NT2/D1 (cell line): ENCODE measurements around the gene SKAP1.

Experiments
- YY1 ChIP-seq: IDR thresholded peaks from 2 replicates; pipeline ENCODE4 v1.6.1; 2011; ENCODE audit not compliant: insufficient read length, insufficient read depth
- ZNF274 ChIP-seq: IDR thresholded peaks from 2 replicates; pipeline ENCODE4 v1.6.1; 2011; ENCODE audit warnings: mild to moderate bottlenecking, low read depth, low read length

DNA sequence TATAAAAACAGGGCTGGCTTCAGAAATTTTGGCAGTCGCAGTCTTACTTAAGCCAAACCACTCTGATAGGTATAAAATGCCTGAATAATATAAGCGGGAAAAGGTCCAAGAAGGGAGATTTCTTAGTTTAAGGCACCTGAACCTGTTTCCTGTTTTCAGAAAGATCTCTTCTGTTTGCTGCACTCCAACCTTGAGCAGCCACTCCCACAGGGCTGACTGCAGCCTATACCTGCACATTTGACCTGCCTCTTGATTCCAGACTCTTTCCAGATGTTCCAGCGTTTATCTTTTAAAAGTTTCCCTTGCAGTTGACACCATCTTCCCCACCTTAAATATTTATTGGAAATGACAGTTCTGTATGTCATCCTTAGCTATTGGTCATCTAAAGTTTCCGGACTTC lies 132.2 kb downstream of the SKAP1 start:
- TF ChIP-seq ZNF274 (no peak), YY1 (no peak)
